IMR-90 (cell line): ENCODE measurements around the gene IBA57. TPM values are rescaled to one million over a fixed set of nuclear protein-coding genes. Genes with fewer than 3 reads are reported as not detected.

Source experiments
- ATAC-seq: fragments of 200-7000 bp; cut with Tn5 transposase; 2 replicates; pipeline ENCODE4 v1.9.1; 2020; ENCODE audit warnings: low read depth, mild to moderate bottlenecking, moderate library complexity
- BruUV-seq: library from RNA; stranded (reverse); fragments of 400-500 nt; replicated peaks from 2 replicates; lab custom pipeline; 2021; lab: Mats Ljungman, UMichigan
- CTCF ChIA-PET: fragments of 300-600 bp; formaldehyde crosslinking; extraction: SDS; loops from one replicate; lab custom pipeline; 2021; ENCODE audit warnings: antibody characterized with exemption; lab: Yijun Ruan, JAX
- POLR2A ChIA-PET: fragments of 300-600 bp; sonication (Branson Sonifier 250); formaldehyde crosslinking; loops from one replicate; lab custom pipeline; 2022; ENCODE audit warnings: antibody characterized with exemption; ENCODE audit not compliant: unreplicated experiment; lab: Charles Lee
- DNase-seq: peaks from one replicate; pipeline ENCODE4 v3.0.0; 2013
- H2AFZ ChIP-seq: replicated peaks from 2 replicates; pipeline ENCODE3; 2013; ENCODE audit warnings: low read length, mild to moderate bottlenecking; ENCODE audit not compliant: poor library complexity
- H2AK5ac ChIP-seq: 2 replicates; pipeline ENCODE4 v1.6.1; 2013; ENCODE audit warnings: low read depth, low read length, inconsistent platforms
- H2AK9ac ChIP-seq: replicated peaks from 2 replicates; pipeline ENCODE3; 2013; ENCODE audit warnings: mild to moderate bottlenecking, low read depth, low read length, moderate library complexity; ENCODE audit not compliant: poor library complexity
- H2BK120ac ChIP-seq: 2 replicates; pipeline ENCODE4 v1.6.1; 2013; ENCODE audit warnings: low read depth, low read length, inconsistent platforms
- H2BK15ac ChIP-seq: 3 replicates; pipeline ENCODE4 v1.6.1; 2013; ENCODE audit warnings: low read depth, low read length, inconsistent platforms
- H2BK20ac ChIP-seq: 2 replicates; pipeline ENCODE4 v1.6.1; 2013; ENCODE audit warnings: low read depth, mild to moderate bottlenecking, inconsistent platforms, low read length, moderate library complexity
- H2BK5ac ChIP-seq: 2 replicates; pipeline ENCODE4 v1.6.1; 2013; ENCODE audit warnings: mild to moderate bottlenecking, low read depth, low read length, inconsistent platforms; ENCODE audit not compliant: poor library complexity, severe bottlenecking
- H3K14ac ChIP-seq: replicated peaks from 2 replicates; pipeline ENCODE4 v1.6.1; 2013; ENCODE audit warnings: low read depth, low read length, inconsistent platforms
- H3K18ac ChIP-seq: 2 replicates; pipeline ENCODE4 v1.6.1; 2013; ENCODE audit warnings: low read depth, low read length, control low read depth
- H3K23ac ChIP-seq: 2 replicates; pipeline ENCODE4 v1.6.1; 2013; ENCODE audit warnings: low read depth, low read length, inconsistent platforms
- H3K27ac ChIP-seq: 2 replicates; pipeline ENCODE4 v1.5.1; 2013; ENCODE audit warnings: mild to moderate bottlenecking, control low read depth, low read length; ENCODE audit not compliant: insufficient read depth
- H3K27me3 ChIP-seq: 2 replicates; pipeline ENCODE4 v1.6.1; 2013; ENCODE audit warnings: low read length; ENCODE audit not compliant: control insufficient read depth, insufficient read depth
- H3K36me3 ChIP-seq: 2 replicates; pipeline ENCODE4 v1.6.1; 2013; ENCODE audit warnings: low read length, mixed read lengths; ENCODE audit not compliant: control insufficient read depth, insufficient read depth
- H3K4ac ChIP-seq: 2 replicates; pipeline ENCODE4 v1.6.1; 2013; ENCODE audit warnings: low read depth, low read length, inconsistent platforms
- H3K4me1 ChIP-seq: 2 replicates; pipeline ENCODE4 v1.6.1; 2013; ENCODE audit warnings: low read length, mixed read lengths; ENCODE audit not compliant: control insufficient read depth, insufficient read depth
- H3K4me2 ChIP-seq: 2 replicates; pipeline ENCODE4 v1.6.1; 2013; ENCODE audit warnings: low read depth, mild to moderate bottlenecking, control low read depth, low read length, moderate library complexity
- H3K4me3 ChIP-seq: 2 replicates; pipeline ENCODE4 v1.5.1; 2013; ENCODE audit warnings: low read depth, mild to moderate bottlenecking, control low read depth, low read length, moderate library complexity; ENCODE audit not compliant: insufficient read depth
- H3K56ac ChIP-seq: 2 replicates; pipeline ENCODE4 v1.6.1; 2013; ENCODE audit warnings: low read length, inconsistent platforms; ENCODE audit not compliant: insufficient read depth; ENCODE audit errors: extremely low read depth
- H3K79me1 ChIP-seq, 2 experiments: 2 replicates each; pipeline ENCODE4 v1.6.1; 2013; ENCODE audit warnings: low read length in 2 of 2, inconsistent platforms in 1 of 2, low read depth in 1 of 2
- H3K9ac ChIP-seq: 2 replicates; pipeline ENCODE4 v1.6.1; 2013; ENCODE audit warnings: low read depth, low read length, control low read depth
- H3K9me1 ChIP-seq: 2 replicates; pipeline ENCODE4 v1.6.1; 2013; ENCODE audit warnings: low read length, inconsistent platforms; ENCODE audit not compliant: insufficient read depth
- H3K9me3 ChIP-seq: 2 replicates; pipeline ENCODE4 v1.6.1; 2013; ENCODE audit warnings: low read length; ENCODE audit not compliant: control insufficient read depth, insufficient read depth
- H4K20me1 ChIP-seq: 2 replicates; pipeline ENCODE4 v1.6.1; 2013; ENCODE audit warnings: low read length, inconsistent platforms; ENCODE audit not compliant: insufficient read depth
- H4K5ac ChIP-seq: 2 replicates; pipeline ENCODE4 v1.6.1; 2013; ENCODE audit warnings: mild to moderate bottlenecking, low read depth, low read length, control low read depth
- H4K8ac ChIP-seq, 2 experiments: 2 replicates each; pipeline ENCODE4 v1.6.1; 2013; ENCODE audit warnings: low read depth in 2 of 2, low read length in 2 of 2, control low read depth in 1 of 2, inconsistent platforms in 1 of 2
- H4K91ac ChIP-seq: 2 replicates; pipeline ENCODE4 v1.6.1; 2013; ENCODE audit warnings: low read depth, low read length, inconsistent platforms; ENCODE audit not compliant: insufficient read depth
- CTCF ChIP-seq: conservative IDR thresholded peaks from 2 replicates; pipeline ENCODE4 v1.5.1; 2012; ENCODE audit warnings: mild to moderate bottlenecking, low read depth, low read length, improper control_type of control experiment
- FOS ChIP-seq: fragments of 150-350 bp; IDR thresholded peaks from 2 replicates; pipeline ENCODE4 v1.6.1; 2016; ENCODE audit warnings: low read depth, low read length
- USF2 ChIP-seq: fragments of 150-350 bp; IDR thresholded peaks from 2 replicates; pipeline ENCODE4 v1.6.1; 2017; ENCODE audit warnings: mild to moderate bottlenecking, antibody characterized with exemption, low read length, low read depth
- WGBS, 2 experiments: methylation state at CpG; one replicate each; pipeline versions ENCODE4 v1.1.5 to v1.1.7; 2013; ENCODE audit warnings: missing lambda C conversion rate in 2 of 2; ENCODE audit not compliant: insufficient read length in 1 of 2; ENCODE audit errors: extremely low coverage in 2 of 2; 5-methylcytosine and 5-hydroxymethylcytosine counted together
- dilution Hi-C: fragments of 300-500 bp; cut with HindIII; formaldehyde crosslinking; loops from one replicate; pipeline ENCODE4 v1.14.3; 2018; ENCODE audit warnings: low sequenced_read_pairs; ENCODE audit not compliant: unreplicated experiment
- in situ Hi-C: fragments of 300-500 bp; cut with MboI; formaldehyde crosslinking; loops from 3 replicates; pipeline ENCODE4 v1.14.3; 2019; ENCODE audit warnings: low sequenced_read_pairs, inconsistent platforms, mixed read lengths
- intact Hi-C: fragments of 100-400 bp; cut with micrococcal nuclease; formaldehyde crosslinking; loops from 2 replicates; pipeline ENCODE4 v1.10.0; 2022
- polyA plus RNA-seq, 3 experiments: library from polyadenylated mRNA; depleted of rRNA; stranded (reverse); fragments of >200 nt; gene quantifications; 2 replicates each; pipeline ENCODE4 v1.2.3, GENCODE V29; 2012; ENCODE audit warnings: low replicate concordance in 1 of 3
- total RNA-seq: library from RNA; depleted of rRNA; stranded (reverse); fragments of >200 nt; gene quantifications from 2 replicates; pipeline ENCODE4 v1.2.3, GENCODE V29; 2012

Gene IBA57
- total and polyA plus RNA-seq, 2 of the 4 experiments (the other 2 are of a cell fraction): 2.0 to 2.6 TPM

DNA sequence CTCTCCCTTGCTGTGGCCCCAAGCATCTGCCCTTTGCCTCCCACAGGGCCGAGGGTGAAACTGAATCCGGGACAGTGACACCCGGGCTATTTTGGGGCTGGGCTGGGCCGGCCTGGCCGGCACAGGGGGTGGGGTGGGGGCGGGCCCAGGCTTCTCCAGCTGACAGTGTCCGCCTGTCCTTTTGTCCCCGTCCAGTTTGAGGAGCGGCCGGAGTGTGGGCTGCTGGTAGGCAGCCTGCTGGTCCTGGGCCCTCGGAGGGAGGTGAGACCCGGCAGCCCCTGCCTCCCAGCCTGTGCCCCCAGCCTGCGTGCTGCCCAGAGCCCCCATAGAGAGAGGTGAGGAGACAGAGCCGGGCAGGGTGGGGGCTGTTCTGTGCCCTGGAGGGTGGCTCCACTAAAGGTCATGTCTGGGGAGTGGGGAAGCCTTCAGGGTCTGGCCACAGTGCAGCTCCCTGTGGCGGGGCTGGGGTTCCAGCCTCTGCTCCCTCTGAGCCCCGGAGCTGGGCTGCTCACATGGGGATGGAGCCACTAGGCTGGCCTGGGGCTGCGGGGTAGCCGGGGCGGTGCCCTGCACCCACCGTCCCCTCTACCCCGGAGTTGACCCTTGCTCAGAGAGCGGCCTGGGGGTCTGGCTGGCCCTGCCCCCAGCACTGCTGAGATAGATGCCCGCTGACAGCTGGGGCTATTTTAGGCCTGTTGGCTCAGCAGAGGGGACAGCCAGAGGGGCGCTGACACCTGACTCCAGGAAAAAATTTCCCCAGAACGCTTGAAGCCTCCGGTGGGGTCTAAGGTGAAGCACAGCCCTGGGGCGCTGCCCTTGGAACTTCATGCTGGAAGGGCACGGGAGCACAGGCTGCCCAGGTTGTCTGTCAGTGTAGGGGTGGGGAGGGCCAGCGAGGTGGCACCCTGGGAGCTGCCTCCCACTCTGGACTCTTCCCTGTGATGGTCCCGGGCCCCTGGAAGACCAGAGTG, 42.5 kb downstream of the IBA57 start, which contains the start of gene OBSCN:
Gene OBSCN, plus strand, starts transcription at position 194 of the 971 bp plus-strand sequence. CDS start 3,740 bp downstream, outside the sequence.
- dilution Hi-C loops: no loop called here

More for the DNA sequence above, 42.5 kb downstream of the IBA57 start, which contains the start of gene OBSCN:
- Histone ChIP-seq H3K27ac (no peak within 1 kb of the TSS), H2BK120ac (no peak within 1 kb of the TSS), H2AK5ac (no peak within 1 kb of the TSS), H3K9me1 (peaks cover 4% of the 10 kb centered on the region; the same call in 1 of the 2 replicates), H3K27me3 (no peaks in the 10 kb centered on the region; the same call in 1 of the 2 replicates), H3K23ac (no peak within 1 kb of the TSS), H3K56ac (no peak within 1 kb of the TSS), H2BK5ac (no peak within 1 kb of the TSS), H2BK20ac (no peak within 1 kb of the TSS), H3K36me3 (no peaks in the 10 kb centered on the region), H4K20me1 (no peaks in the 10 kb centered on the region; the same call in 1 of the 2 replicates), H3K4me2 (no peak within 1 kb of the TSS), H4K5ac (no peak within 1 kb of the TSS), H4K8ac (no peak within 1 kb of the TSS), H3K4me1 (peaks cover 6% of the 10 kb centered on the region; the same call in 1 of the 2 replicates), H3K14ac (no peak within 1 kb of the TSS), H3K9ac (no peak within 1 kb of the TSS), H3K9me3 (no peaks in the 10 kb centered on the region), H3K79me1 (no peaks in the 10 kb centered on the region; a peak in 1 of 4 replicates), H3K4ac (no peak within 1 kb of the TSS), H4K91ac (no peak within 1 kb of the TSS), H2AFZ (peak within 1 kb of the TSS; percentile 58), H2BK15ac (no peak within 1 kb of the TSS), H3K18ac (no peak within 1 kb of the TSS), H3K4me3 (no peak within 1 kb of the TSS), H2AK9ac (peak within 1 kb of the TSS; percentile 26)
- in situ Hi-C loops (no loop called here), intact Hi-C loops (no loop called here)
- 42% methylated on average over 10 of the region's 30 CpGs; no CpG with 5 or more reads in 1 of the 2 experiments for WGBS, 2 experiments
- POLR2A ChIA-PET: no interaction called here
- no TSS peak for BruUV-seq
- ATAC-seq (no peak), DNase-seq (no peak)
- TF ChIP-seq FOS: no peak
- TF ChIP-seq USF2: no peak
- TF ChIP-seq CTCF: no peak
- CTCF ChIA-PET: no interaction called here
